CD4-positive, alpha-beta T cell treated with Interleukin-4 for 4 hours (primary cell): ENCODE data around the gene ATG9B.
"Not testable (repeated sequence)": the region's sequence is repeated elsewhere in the genome, so short reads cannot be mapped to it uniquely, and the experiment has no call there.

ENCODE experiments used
- DNase-seq: peaks from one replicate; pipeline ENCODE4 v3.0.0-alpha.2; 2020

ATG9B gene

DNA sequence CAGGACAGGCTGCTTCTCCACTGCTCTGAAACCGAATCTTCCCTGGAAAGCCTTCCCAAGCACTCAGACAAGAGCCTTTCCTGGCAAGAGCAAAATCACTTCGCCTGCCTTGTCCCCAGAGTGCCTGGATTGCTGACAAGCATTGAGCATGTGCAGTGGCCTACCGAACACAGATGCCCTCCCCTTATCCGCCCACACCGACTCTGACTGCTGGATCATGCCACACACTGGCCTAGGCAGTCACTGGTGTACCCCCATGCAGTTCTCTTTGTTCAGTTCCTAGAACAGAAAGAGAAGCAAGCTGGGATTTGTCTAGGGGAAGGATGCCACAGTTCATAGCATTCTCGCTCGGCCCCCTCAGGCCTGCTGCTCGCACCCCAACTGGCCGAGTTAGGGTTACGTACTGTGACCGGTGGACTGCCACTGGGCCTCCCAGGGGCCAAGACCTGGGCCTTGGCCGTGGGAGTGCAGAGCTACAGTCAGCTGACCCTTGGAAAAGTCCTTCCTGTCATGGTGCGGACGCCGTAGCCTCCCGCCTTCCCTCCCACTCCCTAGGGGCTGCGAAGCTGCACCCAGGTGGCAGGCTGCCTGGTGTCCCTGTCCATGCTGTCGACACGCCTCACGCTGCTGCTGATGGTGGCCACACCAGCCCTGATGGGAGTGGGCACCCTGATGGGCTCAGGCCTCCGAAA lies 10.9 kb upstream of the ATG9B start:
- DNase-seq: no peak

DNA sequence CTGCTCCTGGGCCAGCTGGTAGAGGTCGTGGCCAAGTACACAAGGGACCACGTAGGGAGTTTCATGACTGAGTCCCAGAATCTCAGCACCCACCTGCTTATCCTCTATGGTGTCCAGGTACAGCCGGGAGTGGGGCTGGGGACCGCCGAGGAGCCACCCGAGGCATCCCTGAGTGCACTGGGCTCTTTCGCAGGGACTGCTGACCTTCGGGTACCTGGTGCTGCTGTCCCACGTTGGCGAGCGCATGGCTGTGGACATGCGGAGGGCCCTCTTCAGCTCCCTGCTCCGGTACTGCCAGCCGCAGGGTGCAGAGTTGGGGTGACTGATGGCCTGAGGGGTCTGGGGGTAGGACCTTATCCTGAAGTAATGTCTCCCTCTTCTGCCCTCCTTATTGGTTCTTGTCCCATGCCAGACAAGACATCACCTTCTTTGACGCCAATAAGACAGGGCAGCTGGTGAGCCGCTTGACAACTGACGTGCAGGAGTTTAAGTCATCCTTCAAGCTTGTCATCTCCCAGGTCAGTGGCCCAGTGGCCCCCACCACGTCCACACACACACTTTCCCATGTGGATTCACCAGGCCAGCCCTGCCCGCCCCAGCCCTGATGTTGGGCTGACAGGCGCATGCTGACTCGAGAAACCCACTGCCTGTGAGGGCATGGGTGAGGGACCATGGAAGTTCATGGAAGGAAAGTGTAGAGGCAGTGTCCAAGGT lies 10.2 kb upstream of the ATG9B start:
- DNase-seq: no peak

DNA sequence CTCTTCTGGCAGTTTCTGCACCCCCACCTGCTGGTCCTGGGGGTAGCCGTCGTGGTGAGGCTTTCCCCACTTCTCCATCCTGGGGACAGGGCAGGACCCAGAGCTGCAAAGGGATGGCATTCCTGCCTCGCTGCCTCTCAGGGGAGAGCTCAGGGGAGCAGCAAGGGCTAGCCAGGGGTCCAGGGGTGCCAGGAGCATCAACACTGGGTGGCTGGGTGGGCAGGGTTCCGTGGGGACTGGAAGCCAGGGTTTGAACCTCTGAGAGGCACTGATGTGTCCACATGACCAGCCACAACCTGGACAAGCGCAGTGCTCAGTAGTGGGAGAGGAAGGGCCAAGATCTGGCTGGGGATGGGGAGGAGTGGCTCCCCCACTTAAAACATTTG lies 9.6 kb upstream of the ATG9B start:
- DNase-seq: no peak

DNA sequence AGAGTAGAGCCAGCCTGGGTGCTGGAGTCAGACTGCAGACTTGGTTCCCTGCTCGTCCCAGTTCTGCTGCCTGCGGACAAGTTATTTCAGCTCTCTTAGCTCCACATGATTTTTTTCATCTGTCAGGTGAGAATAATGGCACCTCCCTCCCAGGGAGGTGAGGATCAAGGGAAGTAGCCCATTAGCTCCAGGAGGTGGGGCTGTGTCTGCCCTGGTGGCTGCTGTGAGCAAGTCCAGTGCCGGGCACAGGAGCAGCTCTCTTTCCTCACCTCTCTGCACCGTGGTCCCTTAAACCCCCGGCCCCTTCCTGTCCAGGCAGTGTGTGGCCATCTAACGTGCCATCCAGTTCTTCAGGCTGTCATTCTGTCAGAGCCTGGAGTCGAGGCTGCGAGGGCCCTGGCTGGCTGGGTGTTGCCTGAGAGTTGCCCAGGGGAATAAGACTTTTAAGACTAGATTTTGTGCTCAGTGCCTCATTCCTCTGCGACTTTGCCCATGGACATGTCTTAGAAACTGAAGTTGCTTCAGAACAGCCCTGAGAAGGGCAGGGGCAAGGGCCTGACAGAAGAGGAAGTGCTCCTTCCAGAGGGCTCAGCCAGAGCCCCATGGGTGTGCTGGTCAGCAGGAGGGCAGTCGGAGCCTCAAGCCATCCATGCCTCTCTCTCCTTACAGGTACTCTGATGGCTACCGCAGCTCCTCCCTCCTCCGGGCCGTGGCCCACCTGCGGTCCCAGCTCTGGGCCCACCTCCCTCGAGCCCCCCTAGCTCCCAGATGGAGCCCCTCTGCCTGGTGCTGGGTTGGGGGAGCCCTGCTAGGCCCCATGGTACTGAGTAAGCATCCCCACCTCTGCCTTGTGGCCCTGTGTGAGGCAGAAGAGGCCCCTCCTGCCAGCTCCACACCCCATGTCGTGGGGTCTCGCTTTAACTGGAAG lies 8.9 kb upstream of the ATG9B start:
- no peak for DNase-seq

DNA sequence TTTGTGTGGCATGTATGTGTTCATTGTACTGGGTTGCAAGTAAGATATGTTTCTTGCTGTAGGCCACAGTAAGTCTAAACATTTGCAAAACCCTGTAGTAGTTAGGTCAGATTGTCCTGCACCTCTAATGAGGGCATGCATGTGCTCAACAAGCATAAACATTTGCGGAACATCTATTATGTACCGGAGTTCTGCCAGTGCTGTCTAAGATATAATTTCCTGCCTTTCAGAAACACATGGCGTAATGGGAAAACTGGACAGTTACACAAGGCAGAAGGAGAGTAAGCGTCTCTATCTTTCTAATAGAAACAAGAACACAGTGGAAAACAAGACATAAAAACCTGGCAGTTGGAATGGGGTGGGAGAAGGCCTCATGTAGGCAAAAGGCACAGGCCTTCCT lies 6.7 kb upstream of the ATG9B start:
- no peak for DNase-seq

DNA sequence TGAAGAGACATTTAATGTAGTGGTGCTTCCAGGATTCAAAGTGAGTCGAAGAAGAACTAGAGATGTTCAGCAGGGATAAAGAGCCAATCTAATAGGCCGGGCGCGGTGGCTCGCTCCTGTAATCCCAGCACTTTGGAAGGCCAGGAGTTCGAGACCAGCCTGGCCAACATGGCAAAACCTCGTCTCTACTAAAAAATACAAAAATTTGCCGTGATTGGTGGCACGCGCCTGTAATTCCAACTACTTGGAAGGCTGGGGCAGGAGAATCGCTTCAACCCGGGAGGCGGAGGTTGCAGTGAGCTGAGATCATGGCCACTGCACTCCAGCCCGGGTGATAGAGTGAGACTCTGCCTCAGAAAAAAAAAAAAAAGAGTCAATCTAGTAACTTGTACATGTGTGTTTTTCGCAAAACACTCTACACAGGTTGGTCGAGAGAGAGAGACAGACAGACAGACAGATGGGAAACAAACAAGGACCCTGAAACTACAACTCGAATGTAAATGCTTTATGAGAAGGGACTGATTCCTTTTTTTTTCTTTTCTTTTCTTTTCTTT lies 4.7 kb upstream of the ATG9B start:
- no peak for DNase-seq

DNA sequence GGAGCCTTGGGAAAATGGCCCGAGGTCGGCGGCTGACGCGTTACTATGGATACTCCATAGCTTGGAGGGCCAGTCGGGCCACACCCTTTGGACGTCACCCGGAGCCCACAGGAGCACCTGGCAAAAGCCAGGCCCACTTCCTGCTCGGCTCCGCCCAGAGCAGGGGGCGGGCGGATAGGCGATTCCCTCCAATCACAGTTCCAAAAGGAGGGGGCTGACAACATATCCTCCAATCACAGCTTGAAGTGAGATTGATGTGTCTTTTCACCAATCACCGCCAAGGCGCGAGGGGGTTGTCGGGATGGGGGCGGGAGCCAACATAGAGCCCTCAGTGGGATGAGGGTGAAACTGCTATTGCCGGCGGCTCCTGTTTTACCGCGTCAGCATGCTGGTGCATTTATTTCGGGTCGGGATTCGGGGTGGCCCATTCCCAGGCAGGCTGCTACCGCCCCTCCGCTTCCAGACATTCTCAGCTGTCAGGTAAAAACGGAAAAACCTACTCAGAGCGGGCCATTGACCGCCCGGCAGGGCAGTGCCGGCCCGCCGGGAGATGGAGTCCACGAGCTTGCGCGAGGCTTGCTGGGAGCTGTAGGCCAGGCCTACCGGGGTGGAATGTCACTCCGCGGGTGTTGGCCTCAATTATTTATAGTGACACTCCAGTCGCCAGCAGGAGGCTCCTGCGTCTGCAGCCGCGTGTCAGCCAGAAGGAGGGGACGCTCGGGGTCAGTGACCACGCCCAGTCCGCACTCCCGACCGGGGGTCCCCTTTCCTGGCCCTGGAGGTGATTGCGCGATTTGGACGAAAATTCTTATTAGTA lies 4.0 kb upstream of the ATG9B start, which contains the start of gene ABCB8:
ABCB8 (plus strand) TSS at position 320 of the 817 bp plus-strand sequence; CDS start at position 386, 66 bp downstream.
- DNase-seq: peak; percentile 99

DNA sequence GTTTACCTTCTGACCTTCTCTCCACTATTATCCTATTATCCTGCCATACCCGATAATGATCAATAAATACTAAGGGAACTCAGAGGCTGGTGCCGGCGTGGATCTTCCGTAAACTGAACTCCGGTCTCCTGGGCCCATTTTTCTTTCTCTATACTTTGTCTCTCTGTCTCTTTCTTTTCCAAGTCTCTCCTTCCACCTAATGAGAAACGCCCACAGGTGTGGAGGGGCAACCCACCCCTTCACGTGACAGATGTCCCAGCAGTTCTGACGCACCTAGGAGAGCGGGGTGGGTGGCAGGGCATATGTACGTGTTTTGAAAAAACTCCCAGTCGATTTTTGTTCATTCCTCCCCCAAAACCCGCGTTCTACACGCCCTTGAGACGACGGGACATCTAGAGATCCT lies 3.4 kb upstream of the ATG9B start:
- not testable (repeated sequence) for DNase-seq

DNA sequence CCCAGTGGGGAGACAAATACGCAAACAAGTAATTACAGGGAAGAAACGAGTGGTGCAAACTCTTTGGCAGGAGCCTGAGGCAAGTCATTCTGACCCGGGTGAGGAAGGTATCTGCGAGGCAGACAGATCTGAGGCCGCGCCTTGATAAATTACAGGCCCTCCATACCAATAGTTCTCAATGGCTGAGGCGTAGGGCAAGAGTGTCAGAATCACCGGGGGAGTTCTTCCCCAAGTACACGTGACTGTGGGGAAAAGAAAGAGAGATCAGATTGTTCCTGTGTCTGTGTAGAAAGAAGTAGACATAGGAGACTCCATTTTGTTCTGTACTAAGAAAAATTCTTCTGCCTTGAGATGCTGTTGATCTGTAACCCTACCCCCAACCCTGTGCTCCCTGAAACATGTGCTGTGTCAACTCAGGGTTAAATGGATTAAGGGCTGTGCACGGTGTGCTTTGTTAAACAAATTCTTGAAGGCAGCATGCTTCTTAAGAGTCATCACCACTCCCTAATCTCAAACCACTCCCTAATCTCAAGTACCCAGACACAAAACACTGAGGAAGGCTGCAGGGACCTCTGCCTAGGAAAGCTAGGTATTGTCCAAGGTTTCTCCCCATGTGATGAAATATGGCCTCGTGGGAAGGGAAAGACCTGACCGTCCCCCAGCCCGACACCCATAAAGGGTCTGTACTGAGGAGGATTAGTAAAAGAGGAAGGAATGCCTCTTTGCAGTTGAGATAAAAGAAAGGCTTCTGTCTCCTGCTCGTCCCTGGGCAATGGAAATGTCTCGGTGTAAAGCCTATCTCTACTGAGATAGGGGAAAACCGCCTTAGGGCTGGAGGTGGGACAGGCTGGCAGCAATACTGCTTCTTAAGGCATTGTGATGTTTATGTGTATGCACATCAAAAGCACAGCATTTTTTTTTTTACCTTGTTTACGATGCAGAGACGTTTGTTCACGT lies 2.8 kb upstream of the ATG9B start:
- not testable (repeated sequence) for DNase-seq

DNA sequence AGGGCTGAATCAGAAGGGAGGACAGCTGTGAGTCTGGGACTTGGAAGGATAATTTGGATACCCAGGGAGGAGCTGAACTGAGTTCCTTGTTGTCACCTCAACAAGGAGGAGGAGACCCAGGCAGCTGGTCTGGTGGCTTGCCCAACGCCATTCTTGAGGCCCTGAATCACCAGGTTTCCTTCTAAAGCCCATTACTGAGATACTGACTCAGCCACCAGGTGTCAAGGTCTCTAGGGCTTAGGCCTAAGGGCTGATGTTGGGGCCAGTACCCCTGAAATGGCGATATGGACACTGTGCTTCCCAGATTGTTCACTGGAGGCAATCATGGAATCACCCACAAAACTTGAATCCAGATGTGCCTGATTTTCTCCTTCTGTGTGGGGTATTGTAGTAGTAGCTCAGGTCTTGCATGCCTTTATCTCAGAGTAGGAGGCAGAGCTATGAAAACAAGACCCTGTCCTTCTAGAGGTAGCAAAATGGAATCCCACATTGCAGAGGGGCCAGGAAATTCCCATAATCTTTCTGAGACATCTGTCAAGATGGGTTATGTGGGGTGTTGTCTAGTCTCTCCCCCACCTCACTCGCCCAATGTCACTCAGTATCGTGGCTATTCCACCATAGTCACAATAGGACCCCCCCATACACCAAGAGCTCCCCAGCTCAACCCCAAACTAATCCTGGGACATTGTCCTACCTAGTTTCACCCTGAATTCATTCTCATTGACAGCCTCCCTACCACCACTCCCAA lies 1.8 kb upstream of the ATG9B start:
- no peak for DNase-seq

DNA sequence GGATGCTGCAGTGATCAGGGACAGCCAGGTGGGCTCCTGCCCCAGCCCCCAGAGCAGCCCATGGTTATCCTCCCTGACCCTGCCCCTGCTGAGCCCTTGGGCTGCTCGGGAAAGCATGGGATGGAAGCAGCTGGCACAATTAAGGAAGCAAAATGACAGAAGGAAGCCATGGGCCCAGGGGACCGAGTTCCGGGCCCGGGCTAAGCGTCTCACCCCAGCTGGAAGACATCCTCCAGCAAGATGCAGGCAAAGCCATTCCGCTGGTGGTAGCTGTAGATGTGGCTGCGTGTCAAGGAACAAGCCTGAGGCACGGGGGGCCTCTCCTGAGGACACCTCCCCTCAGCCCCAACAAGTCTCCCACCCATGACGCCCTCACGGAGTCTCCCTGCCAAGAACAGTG lies 1.1 kb downstream of the ATG9B start:
- DNase-seq: no peak

DNA sequence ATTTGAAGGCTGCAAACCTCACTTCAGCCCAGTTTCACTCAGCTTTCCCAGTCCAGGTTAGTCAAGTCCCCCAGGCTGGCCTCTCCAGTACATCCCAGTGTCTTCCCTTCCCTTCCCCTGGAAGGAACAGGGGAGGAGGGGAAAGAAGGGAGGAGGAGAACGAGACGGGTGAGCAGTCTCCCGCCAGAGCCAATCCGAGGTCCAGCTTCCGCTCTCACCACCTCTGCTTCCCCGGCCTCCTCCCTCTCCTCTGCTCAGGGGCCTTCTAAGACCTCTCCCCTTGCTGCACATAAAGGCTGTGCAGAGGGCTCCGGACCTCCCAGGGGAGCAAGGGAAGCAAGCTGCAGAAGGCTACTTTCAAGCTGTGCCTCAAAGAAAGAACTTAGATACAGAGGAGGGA lies 4.1 kb downstream of the ATG9B start:
- no peak for DNase-seq

DNA sequence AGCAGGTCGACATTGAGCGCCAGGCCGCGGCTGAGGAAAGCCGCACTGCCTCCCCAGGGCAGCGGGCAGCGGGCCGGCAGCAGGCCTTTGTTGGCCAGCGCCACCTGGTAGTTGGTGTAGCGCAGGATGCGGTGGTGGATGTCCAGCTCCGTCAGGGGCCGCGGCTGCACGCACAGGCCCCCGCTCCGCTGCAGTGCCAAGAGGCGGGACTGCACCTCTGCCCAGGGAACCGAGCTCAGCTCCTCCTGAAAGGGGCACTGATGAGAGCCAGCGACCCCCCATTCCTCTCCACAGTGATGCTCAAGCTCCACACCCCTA lies 5.2 kb downstream of the ATG9B start:
- no peak for DNase-seq

DNA sequence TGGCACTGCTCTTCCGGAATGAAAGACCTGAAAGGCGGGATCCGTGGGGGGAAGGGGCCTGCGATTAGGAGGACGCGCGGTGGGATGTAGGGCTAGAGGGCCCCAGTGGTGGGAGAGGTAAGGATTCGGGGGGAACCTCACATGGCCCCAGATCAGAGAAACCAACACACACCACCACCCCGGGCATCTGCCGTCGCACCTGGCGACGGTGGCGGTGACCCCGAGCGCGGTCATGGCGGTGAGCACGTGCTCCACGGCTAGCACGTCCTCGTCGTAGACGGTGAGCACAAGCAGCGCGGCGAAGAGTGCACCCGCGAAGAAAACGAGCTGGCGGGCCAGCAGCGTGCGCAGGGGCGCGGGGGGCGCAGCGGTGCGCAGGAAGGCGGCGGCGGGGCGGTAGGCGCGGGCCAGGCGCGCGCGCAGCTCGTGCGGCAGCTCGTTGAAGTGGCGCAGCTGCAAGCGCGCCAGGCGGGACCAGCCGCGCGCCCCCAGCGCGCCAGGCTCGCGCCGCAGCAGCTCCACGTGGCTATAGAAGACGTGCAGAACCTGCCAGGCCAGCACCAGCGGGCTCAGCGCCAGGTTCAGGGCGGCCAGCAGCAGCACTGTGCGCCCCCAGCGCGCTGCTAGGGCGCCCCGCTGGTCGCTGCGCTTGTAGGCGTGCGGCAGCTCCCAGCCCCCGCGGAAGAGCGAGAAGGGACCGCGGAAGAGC lies 5.7 kb downstream of the ATG9B start:
- DNase-seq: no peak

DNA sequence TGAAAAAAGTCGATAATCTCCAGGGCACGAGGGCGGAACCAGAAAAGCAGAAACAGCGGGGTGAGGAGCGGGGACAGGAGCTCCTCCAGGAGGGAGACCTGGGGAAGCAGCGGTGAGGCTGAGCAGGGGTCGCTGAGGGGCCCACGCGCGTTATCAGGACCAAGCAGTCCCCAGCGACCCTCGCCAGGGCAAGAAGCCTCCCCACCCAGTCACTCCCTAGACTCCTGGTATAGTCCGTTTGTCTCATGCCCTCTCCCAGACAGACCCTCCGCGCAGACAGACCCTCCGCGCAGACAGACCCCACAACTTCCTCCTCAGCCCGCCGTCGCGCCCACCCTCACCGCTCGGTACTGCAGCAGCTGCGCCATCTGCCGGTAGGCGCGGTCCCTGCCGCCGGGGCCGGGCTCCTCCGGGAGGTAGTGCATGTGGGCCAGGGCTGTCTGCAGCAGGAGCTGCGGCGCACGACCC lies 6.3 kb downstream of the ATG9B start:
- peak; percentile 67 for DNase-seq

DNA sequence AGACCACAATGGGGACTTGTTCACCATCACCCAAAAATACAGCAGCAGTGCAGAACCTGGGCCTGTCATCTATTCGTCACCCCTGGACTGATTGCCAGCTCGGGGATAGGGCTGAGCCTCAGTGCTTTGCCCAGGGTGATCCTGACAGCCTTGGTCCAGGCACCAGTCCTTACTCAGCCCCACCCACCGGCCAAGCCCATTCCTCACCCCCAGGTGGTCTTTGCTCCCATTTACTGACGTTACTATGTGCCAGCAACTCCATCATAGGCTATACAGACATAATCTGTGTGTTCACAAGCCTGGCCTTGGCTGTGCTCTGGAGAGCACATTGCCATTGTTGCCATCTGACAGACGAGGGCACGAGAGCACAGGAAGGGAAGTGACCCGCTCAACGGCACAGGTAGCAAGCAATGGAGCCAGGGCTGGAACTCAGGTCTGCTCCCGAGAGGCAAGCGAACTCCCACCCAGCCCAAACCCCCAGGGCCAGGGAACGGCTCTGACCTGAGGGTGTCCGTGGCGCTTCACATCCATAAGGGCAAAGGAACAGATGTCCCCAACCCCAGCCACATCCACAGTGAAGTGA lies 6.8 kb downstream of the ATG9B start:
- DNase-seq: no peak

DNA sequence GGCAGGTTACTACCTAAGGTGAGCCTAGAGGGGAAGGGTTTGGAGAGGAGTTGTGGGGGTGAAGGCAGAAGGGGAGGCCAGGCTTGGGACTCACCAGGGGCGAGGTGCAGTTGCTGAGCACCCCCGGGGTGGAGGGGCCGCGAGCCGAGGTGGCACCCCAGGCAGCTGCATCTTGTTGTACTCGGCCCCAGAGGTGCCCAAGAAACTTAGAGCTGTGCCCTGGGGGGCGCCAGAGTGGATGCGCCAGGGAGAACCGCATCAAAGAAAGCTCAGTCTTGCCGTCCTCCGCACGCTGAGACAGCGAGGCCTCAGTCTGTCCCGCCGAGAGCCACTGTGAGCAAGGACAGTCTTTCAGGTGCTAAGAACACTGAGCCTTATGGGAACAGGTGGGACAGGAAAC lies 7.4 kb downstream of the ATG9B start:
- no peak for DNase-seq

DNA sequence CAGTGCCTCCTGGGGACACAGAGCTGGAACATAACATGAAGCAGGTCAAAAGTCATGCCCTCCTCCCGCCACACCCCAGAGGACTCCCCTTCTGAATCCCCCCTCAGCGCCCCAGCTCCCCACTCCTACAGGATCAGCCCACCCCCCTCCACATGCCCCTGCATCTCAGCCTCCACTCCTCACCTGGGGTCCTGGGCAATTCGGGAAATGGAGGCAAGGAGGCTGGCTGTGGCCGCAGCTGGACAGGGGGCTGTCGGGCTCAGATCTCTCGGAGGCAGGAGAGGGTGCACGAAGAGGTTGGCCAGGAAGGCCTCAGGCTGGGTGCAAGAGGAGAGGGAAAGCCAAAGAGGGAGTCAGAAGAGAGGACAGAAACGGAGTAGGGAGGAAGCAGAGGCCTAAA lies 7.8 kb downstream of the ATG9B start:
- DNase-seq: no peak

DNA sequence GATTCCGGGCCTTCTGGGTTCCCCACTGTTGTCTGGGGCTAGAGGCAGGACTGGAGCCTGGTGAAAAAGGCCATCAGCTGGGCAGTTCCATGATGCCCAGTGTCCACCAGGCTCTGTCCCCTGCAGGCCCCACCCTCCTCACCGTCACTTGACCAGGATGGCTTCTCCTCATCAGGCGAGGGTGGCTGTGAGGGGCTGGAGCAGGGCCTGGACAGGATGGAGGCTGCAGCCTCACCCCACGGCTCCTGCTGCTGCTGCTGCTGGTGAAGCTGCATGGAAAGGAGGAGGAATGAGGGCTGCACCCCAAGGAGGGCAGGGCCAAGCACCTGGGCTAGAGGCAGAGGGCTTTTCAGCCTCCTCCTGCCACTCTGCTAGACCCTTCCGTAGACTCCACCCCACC lies 8.3 kb downstream of the ATG9B start:
- no peak for DNase-seq
